ENCODE measurements around the gene MICU1.

Gene MICU1

GRCh38 chr10:72505435-72505834 is 120.4 kb downstream of the MICU1 start:
- H3K4me3 ChIP-seq (replicated peaks in 1 of 2; ENCODE audit: low read depth in 2 of 2, low read length in 2 of 2), result no peak overlapping the region
- no peak for TF ChIP-seq CTCF (IDR thresholded peaks at IDR 0.05; ENCODE audit: low read depth, low read length)
- no peak for DNase-seq (ENCODE audit: low read depth in 2 of 2)

- no peak for TF ChIP-seq CTCF (IDR thresholded peaks at IDR 0.05; ENCODE audit: low read depth, low read length)
- no peak for DNase-seq (ENCODE audit: low read depth in 2 of 2)
- no peak overlapping the region for H3K4me3 ChIP-seq (replicated peaks in 1 of 2; ENCODE audit: low read depth in 2 of 2, low read length in 2 of 2)
Observed at GRCh38 chr10:72503694-72504438, 122.0 kb downstream of the MICU1 start.

GRCh38 chr10:72503241-72503640 is 122.6 kb downstream of the MICU1 start:
- DNase-seq (ENCODE audit: low read depth in 2 of 2), result peak; percentile 77 to 80
- TF ChIP-seq CTCF (IDR thresholded peaks at IDR 0.05; ENCODE audit: low read depth, low read length), result no peak
- H3K4me3 ChIP-seq (replicated peaks in 1 of 2; ENCODE audit: low read depth in 2 of 2, low read length in 2 of 2), result no peak overlapping the region

GRCh38 chr10:72502581-72502980 is 123.3 kb downstream of the MICU1 start:
- peak in 1 of 2 donors; percentile 22 for DNase-seq (ENCODE audit: low read depth in 2 of 2)

GRCh38 chr10:72499701-72500100 is 126.2 kb downstream of the MICU1 start:
- H3K4me3 ChIP-seq (replicated peaks in 1 of 2; ENCODE audit: low read depth in 2 of 2, low read length in 2 of 2), result no peak overlapping the region
- TF ChIP-seq CTCF (IDR thresholded peaks at IDR 0.05; ENCODE audit: low read depth, low read length), result no peak
- DNase-seq (ENCODE audit: low read depth in 2 of 2), result no peak

More at GRCh38 chr10:72502581-72502980, 123.3 kb downstream of the MICU1 start:
- no peak for TF ChIP-seq CTCF (IDR thresholded peaks at IDR 0.05; ENCODE audit: low read depth, low read length)
- H3K4me3 ChIP-seq (replicated peaks in 1 of 2; ENCODE audit: low read depth in 2 of 2, low read length in 2 of 2), result no peak overlapping the region

GRCh38 chr10:72490951-72491350 is 134.9 kb downstream of the MICU1 start:
- DNase-seq (ENCODE audit: low read depth in 2 of 2), result peak; percentile 23 to 65
- no peak overlapping the region for H3K4me3 ChIP-seq (replicated peaks in 1 of 2; ENCODE audit: low read depth in 2 of 2, low read length in 2 of 2)
- TF ChIP-seq CTCF (IDR thresholded peaks at IDR 0.05; ENCODE audit: low read depth, low read length), result no peak

GRCh38 chr10:72487521-72487920 is 138.4 kb downstream of the MICU1 start:
- no peak for TF ChIP-seq CTCF (IDR thresholded peaks at IDR 0.05; ENCODE audit: low read depth, low read length)
- DNase-seq (ENCODE audit: low read depth in 2 of 2), result no peak
- no peak overlapping the region for H3K4me3 ChIP-seq (replicated peaks in 1 of 2; ENCODE audit: low read depth in 2 of 2, low read length in 2 of 2)
